ENCODE measurements around the gene SPTLC3. TPM values are rescaled to one million over a fixed set of nuclear protein-coding genes. Genes with fewer than 3 reads are reported as not detected.

The SPTLC3 gene
- total and polyA plus RNA-seq, 7 donors: 0.92 to 8.4 (median 4.6) TPM

GRCh38 chr20:13119583-13119982 is 110.8 kb downstream of the SPTLC3 start:
- Histone ChIP-seq H3K9me3 (no peaks in the 10 kb centered on the region), H3K27me3 (no peaks in the 10 kb centered on the region), H3K4me1 (no peaks in the 10 kb centered on the region), H3K36me3 (no peaks in the 10 kb centered on the region), H3K27ac (no peak overlapping the region), H3K4me3 (no peak overlapping the region)
- 19 to 23% methylated on average over 6 of the region's 6 CpGs for WGBS, 2 donors
- DNase-seq: no peak
- TF ChIP-seq POLR2A (IDR thresholded peaks at IDR 0.05): no peak
- TF ChIP-seq CTCF (IDR thresholded peaks at IDR 0.05): peak; percentile 76 to 88 (median 84)
- no peak for TF ChIP-seq EP300 (IDR thresholded peaks at IDR 0.05)
- intact Hi-C loops (cut with DNase I): loop anchor here (1.0 to 10.0 kb wide), 3 partner anchors 103 to 935 kb away; partner anchors contain the start of gene ISM1

- H3K4me1 ChIP-seq: no peaks in the 10 kb centered on the region
- H3K27me3 ChIP-seq: no peaks in the 10 kb centered on the region
- no peak overlapping the region for H3K27ac ChIP-seq
- no peaks in the 10 kb centered on the region for H3K36me3 ChIP-seq
- WGBS, 2 donors: 71 to 72% methylated on average over 1 of the region's 1 CpG
- H3K4me3 ChIP-seq: no peak overlapping the region
- TF ChIP-seq EP300 (IDR thresholded peaks at IDR 0.05) (no peak), POLR2AphosphoS5 (IDR thresholded peaks at IDR 0.05) (no peak), CTCF (IDR thresholded peaks at IDR 0.05) (no peak), POLR2A (IDR thresholded peaks at IDR 0.05) (no peak)
- intact Hi-C loops (cut with DNase I): loop anchor here (1.0 kb wide), 1 partner anchor 651 kb away; no protein-coding TSS in a partner anchor
- H3K9me3 ChIP-seq: no peaks in the 10 kb centered on the region
- DNase-seq: no peak
Observed at GRCh38 chr20:13120471-13120870, 111.7 kb downstream of the SPTLC3 start.

DNA sequence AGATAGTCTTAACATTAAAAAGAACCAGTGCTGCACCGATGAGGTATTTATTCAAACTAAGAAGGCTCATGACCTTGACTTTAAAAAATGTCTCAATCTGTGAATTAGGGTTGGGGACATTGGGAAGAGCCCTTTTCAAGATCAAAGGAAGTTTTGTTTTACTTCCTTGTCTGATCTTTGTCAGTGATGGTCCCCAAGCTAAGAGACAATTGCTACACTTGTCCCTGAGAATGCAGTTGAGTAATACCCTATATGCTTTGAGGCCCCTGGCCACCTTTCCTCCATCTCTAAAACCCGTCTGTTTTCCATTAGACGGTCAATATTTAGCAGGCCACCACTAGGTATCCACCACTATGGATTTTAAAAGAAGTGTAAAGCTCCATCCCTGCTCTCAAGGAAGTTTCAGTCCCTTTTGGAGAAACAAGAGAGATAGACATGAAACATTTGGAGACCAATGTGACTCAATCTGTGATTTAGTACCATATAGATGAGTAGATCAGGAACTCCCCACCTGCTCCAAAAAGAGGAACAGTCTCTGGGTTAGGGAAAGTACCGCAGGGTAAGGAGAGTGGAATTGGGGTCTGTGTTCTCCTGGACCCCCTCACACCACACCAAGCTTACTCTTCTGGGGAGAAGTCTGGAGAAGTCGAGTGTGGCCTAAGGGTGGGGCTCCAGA is 113.2 kb downstream of the SPTLC3 start:
- no peak for TF ChIP-seq CTCF (IDR thresholded peaks at IDR 0.05)
- no peak for TF ChIP-seq POLR2AphosphoS5 (IDR thresholded peaks at IDR 0.05)
- TF ChIP-seq POLR2A (IDR thresholded peaks at IDR 0.05): no peak
- no peak for TF ChIP-seq EP300 (IDR thresholded peaks at IDR 0.05)
- WGBS, 2 donors: 87 to 92% methylated on average over 5 of the region's 5 CpGs
- H3K27me3 ChIP-seq: no peaks in the 10 kb centered on the region
- DNase-seq: no peak
- H3K36me3 ChIP-seq: no peaks in the 10 kb centered on the region
- H3K4me1 ChIP-seq: no peaks in the 10 kb centered on the region
- H3K4me3 ChIP-seq: no peak overlapping the region
- H3K27ac ChIP-seq: no peak overlapping the region
- intact Hi-C loops (cut with DNase I): no loop called here
- H3K9me3 ChIP-seq: no peaks in the 10 kb centered on the region

DNA sequence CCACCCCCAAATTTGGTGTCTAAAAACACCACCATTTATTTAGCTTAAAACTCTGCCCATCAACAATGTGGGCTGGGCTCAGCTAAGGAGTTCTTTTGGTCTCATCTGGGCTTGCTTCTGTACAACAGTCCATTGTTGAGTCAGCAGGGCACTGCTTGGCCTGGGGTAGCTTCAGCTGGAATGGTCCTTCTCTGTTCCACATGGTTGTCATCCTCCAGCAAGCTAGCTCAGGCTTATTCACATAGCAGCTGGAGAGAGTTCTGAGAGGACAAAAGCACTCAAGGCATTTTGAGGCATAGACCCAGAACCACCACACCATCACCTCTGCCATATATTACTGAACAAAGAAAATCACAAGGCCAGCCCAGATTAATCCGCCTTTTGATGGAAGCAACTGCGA is 116.7 kb downstream of the SPTLC3 start:
- no peak for DNase-seq
- WGBS, 2 donors: 95% methylated on average over 2 of the region's 2 CpGs
- no peaks in the 10 kb centered on the region for H3K27me3 ChIP-seq

More for the DNA sequence above, 116.7 kb downstream of the SPTLC3 start:
- Histone ChIP-seq H3K27ac (no peak overlapping the region), H3K9me3 (no peaks in the 10 kb centered on the region), H3K36me3 (no peaks in the 10 kb centered on the region), H3K4me3 (no peak overlapping the region), H3K4me1 (no peaks in the 10 kb centered on the region)
- TF ChIP-seq EP300 (IDR thresholded peaks at IDR 0.05) (no peak), POLR2A (IDR thresholded peaks at IDR 0.05) (no peak), POLR2AphosphoS5 (IDR thresholded peaks at IDR 0.05) (no peak), CTCF (IDR thresholded peaks at IDR 0.05) (no peak)
- intact Hi-C loops (cut with DNase I): no loop called here

Data from sigmoid colon (tissue), 7 donors.